H1 (cell line): ENCODE measurements around the gene SYNJ2.

ENCODE experiments used
- EZH2 ChIP-seq: fragments of 200-600 bp; sonication (generic); IDR thresholded peaks from 2 replicates; pipeline ENCODE4 v1.7.1; 2012; ENCODE audit warnings: low read depth, mild to moderate bottlenecking, moderate library complexity, low read length, inconsistent platforms; ENCODE audit not compliant: severe bottlenecking
- JUND ChIP-seq: IDR thresholded peaks from 2 replicates; pipeline ENCODE4 v1.6.1; 2011; ENCODE audit warnings: mild to moderate bottlenecking, improper control_type of control experiment, low read length
- KDM1A ChIP-seq: fragments of 200-600, 300-600 bp; sonication (generic); IDR thresholded peaks from 2 replicates; pipeline ENCODE4 v1.7.1; 2016; ENCODE audit warnings: mild to moderate bottlenecking, low read length, borderline replicate concordance
- MAFK ChIP-seq: IDR thresholded peaks from 2 replicates; pipeline ENCODE4 v1.6.1; 2012; ENCODE audit warnings: low read depth, mild to moderate bottlenecking, improper control_type of control experiment, low read length
- POLR2A ChIP-seq, 2 experiments: IDR thresholded peaks; 1 replicate in 1 of 2; 2 replicates in 1 of 2; pipeline ENCODE4 v1.6.1; 2011; ENCODE audit warnings: low read depth in 2 of 2, low read length in 2 of 2, mild to moderate bottlenecking in 2 of 2; ENCODE audit errors: control extremely low read depth in 1 of 2
- RAD21 ChIP-seq, 2 experiments: IDR thresholded peaks in 1 of 2; conservative IDR thresholded peaks in 1 of 2; 2 replicates each; pipeline ENCODE4 v1.6.1; 2011; ENCODE audit warnings: low read depth in 2 of 2, low read length in 2 of 2, improper control_type of control experiment in 1 of 2, inconsistent platforms in 1 of 2, mild to moderate bottlenecking in 1 of 2, moderate library complexity in 1 of 2
- YY1 ChIP-seq: IDR thresholded peaks from 2 replicates; pipeline ENCODE4 v1.6.1; 2011; ENCODE audit warnings: low read depth, mild to moderate bottlenecking, low read length
- TF ChIP-seq, protein P1 (sequence below), 3 experiments: IDR thresholded peaks; 1 replicate in 2 of 3; 2 replicates in 1 of 3; pipeline versions ENCODE4 v1.5.1 to v1.6.1; 2011; ENCODE audit warnings: low read length in 3 of 3, mild to moderate bottlenecking in 3 of 3, inconsistent platforms in 2 of 3, low read depth in 1 of 3, moderate library complexity in 1 of 3; ENCODE audit not compliant: insufficient read depth in 1 of 3; ENCODE audit errors: control extremely low read depth in 1 of 3
- TF ChIP-seq, protein P2 (sequence below): IDR thresholded peaks from 2 replicates; pipeline ENCODE4 v1.6.1; 2011; ENCODE audit warnings: low read depth, mild to moderate bottlenecking, low read length; ENCODE audit not compliant: insufficient read depth

DNA sequence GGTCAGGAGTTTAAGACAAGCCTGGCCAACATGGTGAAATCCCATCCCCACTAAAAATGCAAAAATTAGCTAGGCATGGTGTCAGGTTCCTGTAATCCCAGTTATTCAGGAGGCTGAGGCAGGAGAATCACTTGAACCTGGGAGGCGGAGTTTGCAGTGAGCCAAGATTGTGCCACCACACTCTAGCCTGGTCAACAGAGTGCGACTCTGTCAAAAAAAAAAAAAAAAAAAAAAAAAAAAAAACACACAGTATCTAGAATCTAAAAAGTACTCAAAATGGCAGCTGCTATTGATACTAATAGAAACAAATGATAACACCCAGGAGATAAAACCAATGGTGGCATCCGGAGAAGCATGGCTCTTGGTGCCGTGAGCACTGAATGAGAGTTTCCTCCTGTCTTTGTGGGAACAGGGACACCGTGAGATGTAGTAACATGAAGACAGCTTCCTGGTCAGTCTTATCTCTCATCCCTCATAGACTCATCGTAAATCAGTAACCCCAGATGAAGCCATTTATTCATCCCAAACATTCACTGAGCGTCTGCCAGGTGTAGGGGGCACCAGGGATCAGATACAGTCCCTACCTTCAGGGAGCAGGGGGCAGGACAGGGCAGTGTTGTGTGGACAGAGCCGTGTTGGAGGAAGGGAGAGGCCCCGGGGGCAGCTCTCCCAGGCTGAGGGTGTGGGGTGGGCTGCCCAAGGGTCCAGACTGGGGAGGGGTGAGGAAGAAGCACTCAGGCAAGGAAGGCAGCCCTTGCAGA, 66.1 kb downstream of the SYNJ2 start:
- TF ChIP-seq, protein P1, sequence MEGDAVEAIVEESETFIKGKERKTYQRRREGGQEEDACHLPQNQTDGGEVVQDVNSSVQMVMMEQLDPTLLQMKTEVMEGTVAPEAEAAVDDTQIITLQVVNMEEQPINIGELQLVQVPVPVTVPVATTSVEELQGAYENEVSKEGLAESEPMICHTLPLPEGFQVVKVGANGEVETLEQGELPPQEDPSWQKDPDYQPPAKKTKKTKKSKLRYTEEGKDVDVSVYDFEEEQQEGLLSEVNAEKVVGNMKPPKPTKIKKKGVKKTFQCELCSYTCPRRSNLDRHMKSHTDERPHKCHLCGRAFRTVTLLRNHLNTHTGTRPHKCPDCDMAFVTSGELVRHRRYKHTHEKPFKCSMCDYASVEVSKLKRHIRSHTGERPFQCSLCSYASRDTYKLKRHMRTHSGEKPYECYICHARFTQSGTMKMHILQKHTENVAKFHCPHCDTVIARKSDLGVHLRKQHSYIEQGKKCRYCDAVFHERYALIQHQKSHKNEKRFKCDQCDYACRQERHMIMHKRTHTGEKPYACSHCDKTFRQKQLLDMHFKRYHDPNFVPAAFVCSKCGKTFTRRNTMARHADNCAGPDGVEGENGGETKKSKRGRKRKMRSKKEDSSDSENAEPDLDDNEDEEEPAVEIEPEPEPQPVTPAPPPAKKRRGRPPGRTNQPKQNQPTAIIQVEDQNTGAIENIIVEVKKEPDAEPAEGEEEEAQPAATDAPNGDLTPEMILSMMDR (IDR thresholded peaks at IDR 0.05; ENCODE audit: control extremely low read depth in 1 of 3, insufficient read depth in 1 of 3, low read depth in 1 of 3, low read length in 3 of 3), result no peak
- TF ChIP-seq YY1 (no peak), EZH2 (no peak), JUND (no peak), POLR2A (IDR thresholded peaks at IDR 0.05; ENCODE audit: control extremely low read depth in 1 of 2, low read depth in 2 of 2, low read length in 2 of 2) (no peak), RAD21 (IDR thresholded peaks at IDR 0.05 in 1 of 2, conservative IDR thresholded peaks at IDR 0.05 in 1 of 2; ENCODE audit: low read depth in 2 of 2, low read length in 2 of 2) (no peak), KDM1A (no peak), MAFK (no peak)
- TF ChIP-seq, protein P2, sequence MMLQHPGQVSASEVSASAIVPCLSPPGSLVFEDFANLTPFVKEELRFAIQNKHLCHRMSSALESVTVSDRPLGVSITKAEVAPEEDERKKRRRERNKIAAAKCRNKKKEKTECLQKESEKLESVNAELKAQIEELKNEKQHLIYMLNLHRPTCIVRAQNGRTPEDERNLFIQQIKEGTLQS, result no peak
